ENCODE measurements around the gene REP15. TPM values are rescaled to one million over a fixed set of nuclear protein-coding genes. Genes with fewer than 3 reads are reported as not detected.

Gene REP15
- total and polyA plus RNA-seq, 2 of the 8 experiments (the other 6 are each of a cell fraction or from before 2014, with no cell fraction given) = 0.06 to 0.73 TPM

DNA sequence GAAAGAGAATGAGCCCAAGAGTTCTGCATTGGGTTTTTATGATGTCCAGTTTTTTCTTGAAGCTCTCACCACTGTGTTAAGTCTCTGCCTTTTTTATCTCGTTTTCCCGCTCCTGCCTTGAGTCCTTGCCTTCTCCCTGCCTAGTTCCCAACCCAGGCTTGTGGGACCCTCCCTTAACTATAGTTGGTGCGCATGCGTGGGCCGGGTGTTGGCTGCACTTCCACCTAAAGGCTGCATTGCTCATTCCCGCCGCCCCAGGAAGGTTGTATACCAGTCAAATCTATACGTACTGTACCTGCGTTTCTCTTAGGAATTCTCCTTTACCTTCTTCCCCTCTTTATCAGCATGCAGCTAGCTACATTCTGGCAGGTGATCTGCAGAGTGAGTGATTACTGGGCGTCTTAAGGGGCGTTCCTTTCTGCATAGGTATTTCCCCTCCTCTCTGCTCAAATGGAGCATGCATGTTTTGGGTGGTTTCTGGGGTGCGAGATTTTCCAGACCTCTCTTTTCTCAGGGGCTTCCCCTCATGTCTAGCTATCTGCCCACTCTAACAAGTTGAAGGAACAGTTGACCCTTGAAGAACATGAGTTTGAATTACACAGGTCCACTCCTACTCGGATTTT is 6.6 kb upstream of the REP15 start (continued):
- TF ChIP-seq CHD7 (IDR thresholded peaks at IDR 0.05; ENCODE audit: insufficient replicate concordance, low read length) (no peak), KDM1A (IDR thresholded peaks at IDR 0.05; ENCODE audit: borderline replicate concordance, low read length) (no peak), TCF12 (IDR thresholded peaks at IDR 0.05; ENCODE audit: low read depth, low read length) (no peak), GABPA (IDR thresholded peaks at IDR 0.05; ENCODE audit: borderline replicate concordance, insufficient read depth, low read length) (no peak), BRCA1 (IDR thresholded peaks at IDR 0.05; ENCODE audit: low read depth, low read length) (no peak)
